Activated naive CD4-positive, alpha-beta T cell treated with anti-CD3 and anti-CD28 coated beads, Interleukin-2, amount 10 ng/mL, durations not matched to agents 7 days and 5 days (primary cell): Measurements from ENCODE around the gene TRIM16.
"Not testable (repeated sequence)": the region's sequence is repeated elsewhere in the genome, so short reads cannot be mapped to it uniquely, and the experiment has no call there.

Experiments used
- CTCF ChIA-PET: fragments of 350-600 bp; sonication (Branson Sonifier 250); formaldehyde crosslinking; loops from one replicate; lab custom pipeline; 2021; ENCODE audit warnings: antibody characterized with exemption; lab: Charles Lee
- DNase-seq: peaks from one replicate; pipeline ENCODE4 v3.0.0-alpha.2; 2020
- H3K27ac Mint-ChIP-seq: one replicate; pipeline ENCODE4 v1.8.0; 2021; ENCODE audit warnings: mild to moderate bottlenecking, moderate library complexity, mixed read lengths
- H3K27me3 Mint-ChIP-seq: one replicate; pipeline ENCODE4 v1.8.0; 2021; ENCODE audit warnings: mild to moderate bottlenecking, mixed read lengths
- H3K36me3 Mint-ChIP-seq: one replicate; pipeline ENCODE4 v1.8.0; 2021; ENCODE audit warnings: mixed read lengths
- H3K4me1 Mint-ChIP-seq: one replicate; pipeline ENCODE4 v1.8.0; 2021; ENCODE audit warnings: mixed read lengths
- H3K4me3 Mint-ChIP-seq: one replicate; pipeline ENCODE4 v1.8.0; 2021; ENCODE audit warnings: mild to moderate bottlenecking, moderate library complexity, mixed read lengths
- H3K9me3 Mint-ChIP-seq: one replicate; pipeline ENCODE4 v1.8.0; 2021; ENCODE audit warnings: mixed read lengths

Gene TRIM16

GRCh38 chr17:15674640-15675039 lies 9.5 kb downstream of the TRIM16 start:
- H3K27ac Mint-ChIP-seq, H3K4me1 Mint-ChIP-seq, H3K9me3 Mint-ChIP-seq, H3K27me3 Mint-ChIP-seq, CTCF ChIA-PET, H3K4me3 Mint-ChIP-seq, DNase-seq: not testable (repeated sequence)
- H3K36me3 Mint-ChIP-seq, result peaks cover 19% of the 10 kb centered on the region

- CTCF ChIA-PET, H3K27ac Mint-ChIP-seq, H3K4me3 Mint-ChIP-seq, H3K4me1 Mint-ChIP-seq, H3K9me3 Mint-ChIP-seq, H3K27me3 Mint-ChIP-seq, DNase-seq: not testable (repeated sequence)
- peaks cover 12% of the 10 kb centered on the region for H3K36me3 Mint-ChIP-seq
Measured at GRCh38 chr17:15669526-15669925, 14.6 kb downstream of the TRIM16 start.

GRCh38 chr17:15663691-15664090 lies 20.4 kb downstream of the TRIM16 start:
- H3K27ac Mint-ChIP-seq, result no peak overlapping the region
- H3K4me3 Mint-ChIP-seq, result no peak overlapping the region
- no peak for DNase-seq
- H3K4me1 Mint-ChIP-seq, result peaks cover 2% of the 10 kb centered on the region
- no peaks in the 10 kb centered on the region for H3K27me3 Mint-ChIP-seq
- CTCF ChIA-PET, result no interaction called here
- peaks cover 12% of the 10 kb centered on the region for H3K36me3 Mint-ChIP-seq
- no peaks in the 10 kb centered on the region for H3K9me3 Mint-ChIP-seq

GRCh38 chr17:15663176-15663575 lies 20.9 kb downstream of the TRIM16 start:
- DNase-seq, result no peak
- no peak overlapping the region for H3K27ac Mint-ChIP-seq
- no peaks in the 10 kb centered on the region for H3K27me3 Mint-ChIP-seq
- CTCF ChIA-PET, result no interaction called here
- H3K36me3 Mint-ChIP-seq, result peaks cover 10% of the 10 kb centered on the region
- peaks cover 2% of the 10 kb centered on the region for H3K4me1 Mint-ChIP-seq
- H3K4me3 Mint-ChIP-seq, result no peak overlapping the region
- H3K9me3 Mint-ChIP-seq, result no peaks in the 10 kb centered on the region

- Mint-ChIP-seq H3K4me1 (peaks cover 2% of the 10 kb centered on the region), H3K27me3 (no peaks in the 10 kb centered on the region), H3K9me3 (no peaks in the 10 kb centered on the region), H3K36me3 (peaks cover 6% of the 10 kb centered on the region), H3K27ac (no peak overlapping the region), H3K4me3 (no peak overlapping the region)
- CTCF ChIA-PET, result no interaction called here
- DNase-seq, result no peak
Measured at GRCh38 chr17:15662681-15663080, 21.4 kb downstream of the TRIM16 start.

GRCh38 chr17:15660077-15660476 lies 24.0 kb downstream of the TRIM16 start:
- Mint-ChIP-seq H3K27ac (peak overlapping the region; percentile 9), H3K36me3 (peaks cover 6% of the 10 kb centered on the region), H3K4me1 (peaks cover 2% of the 10 kb centered on the region), H3K27me3 (no peaks in the 10 kb centered on the region), H3K4me3 (no peak overlapping the region), H3K9me3 (no peaks in the 10 kb centered on the region)
- DNase-seq, result no peak
- CTCF ChIA-PET, result no interaction called here

GRCh38 chr17:15659663-15660062 lies 24.4 kb downstream of the TRIM16 start:
- Mint-ChIP-seq H3K27ac (no peak overlapping the region), H3K9me3 (no peaks in the 10 kb centered on the region), H3K4me3 (no peak overlapping the region), H3K27me3 (no peaks in the 10 kb centered on the region), H3K36me3 (peaks cover 6% of the 10 kb centered on the region), H3K4me1 (peaks cover 2% of the 10 kb centered on the region)
- DNase-seq, result no peak
- CTCF ChIA-PET, result no interaction called here

GRCh38 chr17:15659236-15659635 lies 24.9 kb downstream of the TRIM16 start:
- H3K27ac Mint-ChIP-seq, result no peak overlapping the region
- no peaks in the 10 kb centered on the region for H3K9me3 Mint-ChIP-seq
- H3K36me3 Mint-ChIP-seq, result peaks cover 6% of the 10 kb centered on the region
- H3K4me3 Mint-ChIP-seq, result no peak overlapping the region
- no peak for DNase-seq
- peaks cover 2% of the 10 kb centered on the region for H3K4me1 Mint-ChIP-seq
- H3K27me3 Mint-ChIP-seq, result no peaks in the 10 kb centered on the region
- CTCF ChIA-PET, result no interaction called here

GRCh38 chr17:15658296-15658695 lies 25.8 kb downstream of the TRIM16 start:
- CTCF ChIA-PET, result no interaction called here
- no peak overlapping the region for H3K27ac Mint-ChIP-seq

GRCh38 chr17:15657868-15658267 lies 26.2 kb downstream of the TRIM16 start:
- Mint-ChIP-seq H3K4me1 (peaks cover 5% of the 10 kb centered on the region), H3K4me3 (no peak overlapping the region), H3K27me3 (no peaks in the 10 kb centered on the region), H3K9me3 (no peaks in the 10 kb centered on the region), H3K27ac (no peak overlapping the region), H3K36me3 (no peaks in the 10 kb centered on the region)
- CTCF ChIA-PET, result no interaction called here
- DNase-seq, result no peak

More at GRCh38 chr17:15658296-15658695, 25.8 kb downstream of the TRIM16 start:
- Mint-ChIP-seq H3K4me1 (peaks cover 2% of the 10 kb centered on the region), H3K36me3 (no peaks in the 10 kb centered on the region), H3K4me3 (no peak overlapping the region), H3K9me3 (no peaks in the 10 kb centered on the region), H3K27me3 (no peaks in the 10 kb centered on the region)
- no peak for DNase-seq

- no peaks in the 10 kb centered on the region for H3K9me3 Mint-ChIP-seq
- CTCF ChIA-PET, result no interaction called here
Measured at GRCh38 chr17:15654886-15655561, 29.1 kb downstream of the TRIM16 start.

GRCh38 chr17:15654401-15654800 lies 29.7 kb downstream of the TRIM16 start:
- CTCF ChIA-PET, H3K36me3 Mint-ChIP-seq, DNase-seq, H3K4me3 Mint-ChIP-seq, H3K9me3 Mint-ChIP-seq, H3K27ac Mint-ChIP-seq, H3K27me3 Mint-ChIP-seq: not testable (repeated sequence)
- H3K4me1 Mint-ChIP-seq, result peaks cover 18% of the 10 kb centered on the region

More at GRCh38 chr17:15654886-15655561, 29.1 kb downstream of the TRIM16 start:
- Mint-ChIP-seq H3K27me3 (no peaks in the 10 kb centered on the region), H3K4me1 (peaks cover 18% of the 10 kb centered on the region), H3K4me3 (no peak overlapping the region), H3K36me3 (no peaks in the 10 kb centered on the region), H3K27ac (no peak overlapping the region)
- no peak for DNase-seq

GRCh38 chr17:15652960-15653359 lies 31.2 kb downstream of the TRIM16 start:
- H3K27me3 Mint-ChIP-seq, result no peaks in the 10 kb centered on the region
- no peaks in the 10 kb centered on the region for H3K36me3 Mint-ChIP-seq
- peaks cover 18% of the 10 kb centered on the region for H3K4me1 Mint-ChIP-seq
- H3K4me3 Mint-ChIP-seq, result no peak overlapping the region
- DNase-seq, result no peak
- no peaks in the 10 kb centered on the region for H3K9me3 Mint-ChIP-seq
- CTCF ChIA-PET, result no interaction called here
- no peak overlapping the region for H3K27ac Mint-ChIP-seq

GRCh38 chr17:15651583-15652110 lies 32.5 kb downstream of the TRIM16 start:
- H3K27ac Mint-ChIP-seq, result peak overlapping the region; percentile 28
- DNase-seq, result peak; percentile 54
- no peaks in the 10 kb centered on the region for H3K9me3 Mint-ChIP-seq
- peak overlapping the region; percentile 26 for H3K4me3 Mint-ChIP-seq
- CTCF ChIA-PET, result interaction anchor here (0.6 kb wide), 1 partner anchor 47 kb away, joined by 3 read pairs; no protein-coding TSS in a partner anchor
- H3K27me3 Mint-ChIP-seq, result no peaks in the 10 kb centered on the region
- peaks cover 18% of the 10 kb centered on the region for H3K4me1 Mint-ChIP-seq
- H3K36me3 Mint-ChIP-seq, result no peaks in the 10 kb centered on the region
